Panc1 (cell line): ENCODE measurements around the gene SKIC2. TPM values are rescaled to one million over a fixed set of nuclear protein-coding genes. Genes with fewer than 3 reads are reported as not detected.

Source experiments
- ATAC-seq: fragments of 200-7000 bp; cut with Tn5 transposase; 2 replicates; pipeline ENCODE4 v1.9.1; 2020; ENCODE audit warnings: mild to moderate bottlenecking, moderate library complexity
- BruUV-seq: library from RNA; stranded (reverse); fragments of 400-500 nt; replicated peaks from 2 replicates; lab custom pipeline; 2021; lab: Mats Ljungman, UMichigan
- CTCF ChIA-PET: fragments of 300-600 bp; sonication (Branson Sonifier 250); formaldehyde crosslinking; loops from one replicate; lab custom pipeline; 2022; ENCODE audit warnings: antibody characterized with exemption; lab: Charles Lee
- POLR2A ChIA-PET: fragments of 300-600 bp; sonication (Branson Sonifier 250); formaldehyde crosslinking; loops from one replicate; lab custom pipeline; 2022; ENCODE audit warnings: antibody characterized with exemption; lab: Charles Lee
- DNase-seq: peaks from one replicate; pipeline ENCODE4 v3.0.0-alpha.2; 2010; ENCODE audit warnings: low read depth, low spot score
- H3K27ac ChIP-seq: 2 replicates; pipeline ENCODE4 v1.5.1; 2011; ENCODE audit warnings: mild to moderate bottlenecking, low read length, inconsistent platforms
- H3K27me3 ChIP-seq: fragments of 200-500 bp; sonication (Bioruptor generic); 2 replicates; pipeline ENCODE4 v1.6.0; 2014; ENCODE audit warnings: low read length, inconsistent platforms; ENCODE audit not compliant: control insufficient read depth, insufficient read depth
- H3K36me3 ChIP-seq: fragments of 200-500 bp; sonication (Bioruptor generic); 2 replicates; pipeline ENCODE4 v1.5.1; 2014; ENCODE audit warnings: inconsistent platforms, mild to moderate bottlenecking, low read length, moderate library complexity; ENCODE audit not compliant: control insufficient read depth, insufficient read depth
- H3K4me1 ChIP-seq: 2 replicates; pipeline ENCODE4 v1.5.1; 2011; ENCODE audit warnings: inconsistent platforms, mild to moderate bottlenecking, low read length, moderate library complexity; ENCODE audit not compliant: control insufficient read depth, insufficient read depth
- H3K4me3 ChIP-seq, 2 experiments: 2 replicates each; pipeline ENCODE4 v1.5.1; 2011 to 2012; ENCODE audit warnings: low read depth in 2 of 2, low read length in 2 of 2, mild to moderate bottlenecking in 2 of 2, inconsistent platforms in 1 of 2, moderate library complexity in 1 of 2
- H3K9me3 ChIP-seq: fragments of 200-500 bp; sonication (Bioruptor generic); 2 replicates; pipeline ENCODE4 v1.5.1; 2014; ENCODE audit warnings: low read depth, mild to moderate bottlenecking, inconsistent platforms, low read length, moderate library complexity; ENCODE audit not compliant: control insufficient read depth, insufficient read depth
- CTCF ChIP-seq: fragments of 450-650 bp; IDR thresholded peaks from 2 replicates; pipeline ENCODE4 v1.5.1; 2017; ENCODE audit warnings: mild to moderate bottlenecking
- POLR2AphosphoS5 ChIP-seq: IDR thresholded peaks from 2 replicates; pipeline ENCODE4 v1.6.1; 2012; ENCODE audit warnings: mild to moderate bottlenecking, low read depth, low read length, moderate library complexity
- SIN3A ChIP-seq: IDR thresholded peaks from 2 replicates; pipeline ENCODE4 v1.6.1; 2012; ENCODE audit warnings: low read depth, mild to moderate bottlenecking, low read length, moderate library complexity, borderline replicate concordance; ENCODE audit not compliant: insufficient read depth
- TCF7L2 ChIP-seq: IDR thresholded peaks from 2 replicates; pipeline ENCODE4 v1.6.1; 2011; ENCODE audit warnings: mild to moderate bottlenecking, low read depth, low read length, inconsistent platforms
- in situ Hi-C: cut with HindIII; loops from 2 replicates; pipeline ENCODE4 v1.10.0; 2016; ENCODE audit warnings: low sequenced_read_pairs, low pct_unique_long_range_greater_than_20kb
- intact Hi-C: fragments of 100-400 bp; cut with micrococcal nuclease; formaldehyde crosslinking; loops from one replicate; pipeline ENCODE4 v1.10.0; 2022; ENCODE audit not compliant: unreplicated experiment
- total RNA-seq: library from RNA; stranded (reverse); gene quantifications from one replicate; pipeline ENCODE4 v1.2.1, GENCODE V29; 2021; ENCODE audit not compliant: unreplicated experiment
- TF ChIP-seq, protein P1 (sequence below), 2 experiments: IDR thresholded peaks; 2 replicates each; pipeline ENCODE4 v1.6.1; 2011 to 2012; ENCODE audit warnings: low read depth in 2 of 2, control low read depth in 1 of 2, low read length in 1 of 2, mild to moderate bottlenecking in 1 of 2, moderate library complexity in 1 of 2; ENCODE audit not compliant: insufficient read depth in 1 of 2

Gene SKIC2
- total RNA-seq, 1 experiment from 2014 or later, result 121 TPM

- in situ Hi-C loops, result no loop called here
Measured at GRCh38 chr6:31919624-31920303, 39.2 kb upstream of the SKIC2 start.

DNA sequence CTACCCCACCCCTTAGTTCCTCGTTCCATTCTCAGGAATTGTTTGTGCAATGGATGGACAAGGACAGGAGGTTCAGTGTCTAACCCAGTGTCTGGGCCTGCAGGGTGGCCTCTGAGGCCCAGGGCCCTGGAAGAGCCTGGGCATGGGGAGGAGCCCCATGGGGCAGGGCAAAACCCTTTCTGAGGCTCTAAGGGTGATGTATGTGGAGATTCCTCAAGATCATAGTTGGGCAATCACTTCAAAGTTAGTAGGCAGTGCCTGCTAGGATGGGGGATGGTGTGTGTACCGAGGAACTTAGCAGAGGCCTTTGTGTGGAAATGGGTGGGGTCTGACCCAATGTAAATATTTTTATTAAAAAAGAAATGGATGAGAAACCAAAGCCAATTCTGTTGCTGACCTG lies 38.2 kb upstream of the SKIC2 start:
- in situ Hi-C loops, result no loop called here
- no peak for DNase-seq
- Histone ChIP-seq H3K9me3 (no peaks in the 10 kb centered on the region), H3K36me3 (no peaks in the 10 kb centered on the region), H3K4me3 (no peak overlapping the region), H3K27me3 (no peaks in the 10 kb centered on the region), H3K4me1 (no peaks in the 10 kb centered on the region), H3K27ac (no peak overlapping the region)
- no peak for ATAC-seq
- TF ChIP-seq, protein P1, sequence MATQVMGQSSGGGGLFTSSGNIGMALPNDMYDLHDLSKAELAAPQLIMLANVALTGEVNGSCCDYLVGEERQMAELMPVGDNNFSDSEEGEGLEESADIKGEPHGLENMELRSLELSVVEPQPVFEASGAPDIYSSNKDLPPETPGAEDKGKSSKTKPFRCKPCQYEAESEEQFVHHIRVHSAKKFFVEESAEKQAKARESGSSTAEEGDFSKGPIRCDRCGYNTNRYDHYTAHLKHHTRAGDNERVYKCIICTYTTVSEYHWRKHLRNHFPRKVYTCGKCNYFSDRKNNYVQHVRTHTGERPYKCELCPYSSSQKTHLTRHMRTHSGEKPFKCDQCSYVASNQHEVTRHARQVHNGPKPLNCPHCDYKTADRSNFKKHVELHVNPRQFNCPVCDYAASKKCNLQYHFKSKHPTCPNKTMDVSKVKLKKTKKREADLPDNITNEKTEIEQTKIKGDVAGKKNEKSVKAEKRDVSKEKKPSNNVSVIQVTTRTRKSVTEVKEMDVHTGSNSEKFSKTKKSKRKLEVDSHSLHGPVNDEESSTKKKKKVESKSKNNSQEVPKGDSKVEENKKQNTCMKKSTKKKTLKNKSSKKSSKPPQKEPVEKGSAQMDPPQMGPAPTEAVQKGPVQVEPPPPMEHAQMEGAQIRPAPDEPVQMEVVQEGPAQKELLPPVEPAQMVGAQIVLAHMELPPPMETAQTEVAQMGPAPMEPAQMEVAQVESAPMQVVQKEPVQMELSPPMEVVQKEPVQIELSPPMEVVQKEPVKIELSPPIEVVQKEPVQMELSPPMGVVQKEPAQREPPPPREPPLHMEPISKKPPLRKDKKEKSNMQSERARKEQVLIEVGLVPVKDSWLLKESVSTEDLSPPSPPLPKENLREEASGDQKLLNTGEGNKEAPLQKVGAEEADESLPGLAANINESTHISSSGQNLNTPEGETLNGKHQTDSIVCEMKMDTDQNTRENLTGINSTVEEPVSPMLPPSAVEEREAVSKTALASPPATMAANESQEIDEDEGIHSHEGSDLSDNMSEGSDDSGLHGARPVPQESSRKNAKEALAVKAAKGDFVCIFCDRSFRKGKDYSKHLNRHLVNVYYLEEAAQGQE (IDR thresholded peaks at IDR 0.05; ENCODE audit: insufficient read depth in 1 of 2, low read depth in 2 of 2, low read length in 1 of 2), result no peak
- TF ChIP-seq CTCF (no peak), POLR2AphosphoS5 (no peak), SIN3A (no peak), TCF7L2 (no peak)
- ChIA-PET CTCF (no interaction called here), POLR2A (no interaction called here)
- intact Hi-C loops, result no loop called here
- no TSS peak for BruUV-seq

More at GRCh38 chr6:31919624-31920303, 39.2 kb upstream of the SKIC2 start:
- no peak overlapping the region for H3K27ac ChIP-seq
- no peak overlapping the region for H3K4me3 ChIP-seq
- ATAC-seq (no peak), DNase-seq (no peak)
- no peaks in the 10 kb centered on the region for H3K36me3 ChIP-seq
- POLR2A ChIA-PET, result interaction anchor here (0.6 kb wide), 1 partner anchor 89 kb away, joined by 3 read pairs; no protein-coding TSS in a partner anchor
- H3K27me3 ChIP-seq, result no peaks in the 10 kb centered on the region
- CTCF ChIA-PET, result interaction anchor here (0.6 kb wide), 1 partner anchor 1469 kb away, joined by 8 read pairs; no protein-coding TSS in a partner anchor
- BruUV-seq, result no TSS peak
- H3K9me3 ChIP-seq, result no peaks in the 10 kb centered on the region
- H3K4me1 ChIP-seq, result no peaks in the 10 kb centered on the region
- TF ChIP-seq CTCF (no peak), POLR2AphosphoS5 (no peak)
- TF ChIP-seq, protein P1 (IDR thresholded peaks at IDR 0.05; ENCODE audit: insufficient read depth in 1 of 2, low read depth in 2 of 2, low read length in 1 of 2), result no peak
- intact Hi-C loops, result no loop called here
